H1 (cell line): Measurements from ENCODE around the gene PHC1. TPM values are rescaled to one million over a fixed set of nuclear protein-coding genes. Genes with fewer than 3 reads are reported as not detected.

Source experiments
- CTCF ChIA-PET: fragments of 300-600 bp; sonication (Branson Sonifier 250); formaldehyde crosslinking; loops from one replicate; lab custom pipeline; 2021; ENCODE audit not compliant: partially characterized antibody; lab: Charles Lee
- POLR2A ChIA-PET: fragments of 300-600 bp; sonication (Branson Sonifier 250); formaldehyde crosslinking; loops from one replicate; lab custom pipeline; 2021; ENCODE audit warnings: inconsistent platforms; ENCODE audit not compliant: partially characterized antibody; lab: Charles Lee
- DNase-seq, 2 experiments: peaks; one replicate each; pipeline versions ENCODE4 v3.0.0 to v3.0.0-alpha.2; 2010 to 2022; ENCODE audit warnings: low spot score in 2 of 2, low read depth in 1 of 2, mixed read lengths in 1 of 2
- FAIRE-seq: peaks from 2 replicates; lab custom pipeline; 2011; peaks lifted over from hg19 to GRCh38; lab: Jason Lieb, UNC
- H2AFZ ChIP-seq: 2 replicates; pipeline ENCODE4 v1.8.1; 2012; ENCODE audit warnings: low read length, inconsistent platforms
- H2AK5ac ChIP-seq: 2 replicates; pipeline ENCODE4 v1.6.1; 2013; ENCODE audit warnings: low read depth, low read length
- H2BK120ac ChIP-seq: replicated peaks from 2 replicates; pipeline ENCODE3; 2013; ENCODE audit warnings: low read depth, low read length, inconsistent platforms
- H2BK12ac ChIP-seq: 2 replicates; pipeline ENCODE4 v1.6.1; 2013; ENCODE audit warnings: low read depth, low read length
- H2BK15ac ChIP-seq: 2 replicates; pipeline ENCODE4 v1.6.1; 2013; ENCODE audit warnings: low read length
- H2BK20ac ChIP-seq: 2 replicates; pipeline ENCODE4 v1.6.1; 2013; ENCODE audit warnings: low read length
- H2BK5ac ChIP-seq: 2 replicates; pipeline ENCODE4 v1.6.1; 2013; ENCODE audit warnings: low read depth, low read length
- H3K14ac ChIP-seq: 2 replicates; pipeline ENCODE4 v1.6.1; 2013; ENCODE audit warnings: inconsistent platforms; ENCODE audit not compliant: insufficient read length
- H3K18ac ChIP-seq: 2 replicates; pipeline ENCODE4 v1.6.1; 2013; ENCODE audit warnings: low read length; ENCODE audit errors: extremely low read depth
- H3K23ac ChIP-seq: 2 replicates; pipeline ENCODE4 v1.6.1; 2013; ENCODE audit warnings: inconsistent platforms; ENCODE audit not compliant: insufficient read length
- H3K23me2 ChIP-seq: 2 replicates; pipeline ENCODE4 v1.6.1; 2013; ENCODE audit warnings: low read depth, low read length
- H3K27ac ChIP-seq: 2 replicates; pipeline ENCODE4 v1.6.1; 2011; ENCODE audit warnings: low read depth, low read length, inconsistent platforms
- H3K27me3 ChIP-seq, 4 experiments: replicated peaks in 1 of 4; 1 replicate in 1 of 4; 2 replicates in 3 of 4; pipeline versions ENCODE4 v1.6.1 to v1.8.1; 2011 to 2013; ENCODE audit warnings: low read length in 3 of 4, mild to moderate bottlenecking in 3 of 4, inconsistent platforms in 2 of 4, mixed read lengths in 2 of 4, moderate library complexity in 1 of 4; ENCODE audit not compliant: control insufficient read depth in 3 of 4, insufficient read depth in 3 of 4; ENCODE audit errors: extremely low read depth in 1 of 4
- H3K36me3 ChIP-seq, 4 experiments: 2 replicates each; pipeline versions ENCODE4 v1.6.1 to v1.8.1; 2011 to 2013; ENCODE audit warnings: mild to moderate bottlenecking in 4 of 4, low read length in 3 of 4, moderate library complexity in 2 of 4, control low read depth in 1 of 4, inconsistent platforms in 1 of 4; ENCODE audit not compliant: insufficient read depth in 4 of 4, control insufficient read depth in 2 of 4
- H3K4ac ChIP-seq: replicated peaks from 2 replicates; pipeline ENCODE3; 2013; ENCODE audit warnings: low read length, low read depth, mixed read lengths, inconsistent platforms; ENCODE audit not compliant: insufficient read length
- H3K4me1 ChIP-seq, 4 experiments: replicated peaks in 1 of 4; 1 replicate in 1 of 4; 2 replicates in 3 of 4; pipeline versions ENCODE4 v1.6.1 to v1.8.1; 2011 to 2013; ENCODE audit warnings: low read length in 3 of 4, inconsistent platforms in 2 of 4, mixed read lengths in 1 of 4; ENCODE audit not compliant: insufficient read depth in 4 of 4, control insufficient read depth in 3 of 4
- H3K4me2 ChIP-seq, 2 experiments: 2 replicates each; pipeline versions ENCODE4 v1.6.1 to v1.8.1; 2011 to 2013; ENCODE audit warnings: low read depth in 2 of 2, low read length in 2 of 2, control low read depth in 1 of 2, inconsistent platforms in 1 of 2, mild to moderate bottlenecking in 1 of 2; ENCODE audit not compliant: insufficient read depth in 1 of 2
- H3K4me3 ChIP-seq, 4 experiments: fragments of 200-600, 300-600 bp in 1 of 4; sonication (generic), shearing (Covaris generic), sonication (Bioruptor Twin) in 1 of 4; 2 replicates each; pipeline versions ENCODE4 v1.5.1 to v1.8.1; 2011 to 2016; ENCODE audit warnings: low read length in 4 of 4, low read depth in 3 of 4, control low read depth in 2 of 4, inconsistent platforms in 2 of 4, mild to moderate bottlenecking in 2 of 4, mixed read lengths in 1 of 4, moderate library complexity in 1 of 4; ENCODE audit not compliant: insufficient read depth in 2 of 4; ENCODE audit errors: extremely low read depth in 1 of 4
- H3K56ac ChIP-seq: replicated peaks from 2 replicates; pipeline ENCODE3; 2013; ENCODE audit warnings: low read depth, mild to moderate bottlenecking, mixed read lengths, low read length, inconsistent platforms; ENCODE audit not compliant: insufficient read length
- H3K79me1 ChIP-seq: 2 replicates; pipeline ENCODE4 v1.6.1; 2013; ENCODE audit warnings: low read depth, low read length, control low read depth
- H3K79me2 ChIP-seq, 2 experiments: 2 replicates each; pipeline versions ENCODE4 v1.6.1 to v1.8.1; 2012 to 2013; ENCODE audit warnings: low read length in 2 of 2, mild to moderate bottlenecking in 2 of 2, inconsistent platforms in 1 of 2; ENCODE audit not compliant: insufficient read depth in 2 of 2, control insufficient read depth in 1 of 2
- H3K9ac ChIP-seq, 4 experiments: replicated peaks in 1 of 4; 1 replicate in 1 of 4; 2 replicates in 3 of 4; pipeline versions ENCODE4 v1.6.1 to v1.8.1; 2011 to 2013; ENCODE audit warnings: low read depth in 3 of 4, low read length in 3 of 4, control low read depth in 2 of 4, mild to moderate bottlenecking in 2 of 4, moderate library complexity in 2 of 4, inconsistent platforms in 1 of 4; ENCODE audit errors: extremely low read depth in 1 of 4
- H3K9me3 ChIP-seq, 2 experiments: 2 replicates each; pipeline versions ENCODE4 v1.6.1 to v1.8.1; 2012 to 2013; ENCODE audit warnings: mild to moderate bottlenecking in 2 of 2, moderate library complexity in 2 of 2, control low read depth in 1 of 2, inconsistent platforms in 1 of 2, low read depth in 1 of 2, low read length in 1 of 2, mixed read lengths in 1 of 2; ENCODE audit not compliant: insufficient read depth in 2 of 2
- H4K20me1 ChIP-seq, 2 experiments: replicated peaks in 1 of 2; 2 replicates each; pipeline versions ENCODE3 to v1.8.1; 2011 to 2013; ENCODE audit warnings: inconsistent platforms in 2 of 2, low read length in 2 of 2, mild to moderate bottlenecking in 1 of 2; ENCODE audit not compliant: insufficient read depth in 2 of 2, control insufficient read depth in 1 of 2
- H4K5ac ChIP-seq: 2 replicates; pipeline ENCODE4 v1.6.1; 2013; ENCODE audit warnings: low read length, low read depth, mixed read lengths, inconsistent platforms; ENCODE audit not compliant: insufficient read length
- H4K8ac ChIP-seq: 2 replicates; pipeline ENCODE4 v1.8.0; 2013; ENCODE audit warnings: mild to moderate bottlenecking, moderate library complexity, low read length, inconsistent platforms; ENCODE audit not compliant: insufficient read depth; ENCODE audit errors: extremely low read depth
- H4K91ac ChIP-seq: replicated peaks from 2 replicates; pipeline ENCODE3; 2013; ENCODE audit warnings: low read length, mixed read lengths, inconsistent platforms; ENCODE audit not compliant: insufficient read length
- ASH2L ChIP-seq: fragments of 200-600, 300-600 bp; sonication (generic); IDR thresholded peaks from one replicate; pipeline ENCODE4 v1.7.1; 2017; ENCODE audit warnings: low read length
- CBX5 ChIP-seq: fragments of 300-800, 300-1000 bp; sonication (generic); IDR thresholded peaks from 2 replicates; pipeline ENCODE4 v1.7.1; 2016; ENCODE audit warnings: antibody characterized with exemption, low read length, low read depth
- EZH2 ChIP-seq: fragments of 200-600 bp; sonication (generic); IDR thresholded peaks from 2 replicates; pipeline ENCODE4 v1.7.1; 2012; ENCODE audit warnings: low read depth, mild to moderate bottlenecking, moderate library complexity, low read length, inconsistent platforms; ENCODE audit not compliant: severe bottlenecking
- SRF ChIP-seq: IDR thresholded peaks from 2 replicates; pipeline ENCODE4 v1.6.1; 2011; ENCODE audit warnings: mild to moderate bottlenecking, low read depth, low read length, moderate library complexity
- TBP ChIP-seq: IDR thresholded peaks from 2 replicates; pipeline ENCODE4 v1.6.1; 2011; ENCODE audit warnings: low read depth, low read length, improper control_type of control experiment
- WGBS, 2 experiments: shearing (Covaris generic) in 1 of 2; methylation state at CpG; one replicate each; pipeline versions ENCODE4 v1.1.6 to v1.1.7; 2013 to 2015; ENCODE audit warnings: low lambda C conversion rate in 2 of 2, mixed read lengths in 2 of 2, inconsistent platforms in 1 of 2, low coverage in 1 of 2, missing lambda C conversion rate in 1 of 2; ENCODE audit not compliant: insufficient replicate concordance in 2 of 2, insufficient coverage in 1 of 2, insufficient read length in 1 of 2; ENCODE audit errors: extremely low coverage in 1 of 2, missing lambda C conversion rate in 1 of 2; 5-methylcytosine and 5-hydroxymethylcytosine counted together
- polyA plus RNA-seq, 7 experiments: library from polyadenylated mRNA; depleted of rRNA in 3 of 7; stranded (reverse) in 5 of 7; unstranded in 2 of 7; fragments of >200 nt in 5 of 7; fragments of 200-250 nt in 2 of 7; gene quantifications; 1 replicate in 5 of 7; 2 replicates in 1 of 7; 4 replicates in 1 of 7; pipeline versions ENCODE4 v1.2.1 to v1.2.3, GENCODE V29; 2011 to 2013; ENCODE audit warnings: missing spikeins in 2 of 7, mixed read lengths in 2 of 7
- total RNA-seq: library from RNA; stranded (reverse); fragmentation: NEBNext Ultra II Directional; extraction: Animal tissue kit (Norgen Biotek cat#: 25700); gene quantifications from 2 replicates; pipeline ENCODE4 v1.2.1, GENCODE V29; 2021
- TF ChIP-seq, protein P1 (sequence below): IDR thresholded peaks from 2 replicates; pipeline ENCODE4 v1.6.1; 2012; ENCODE audit warnings: inconsistent platforms

The PHC1 gene
- total and polyA plus RNA-seq, 2 of the 8 experiments (the other 6 are each of a cell fraction or from before 2014, with no cell fraction given): 934 to 1,655 TPM

DNA sequence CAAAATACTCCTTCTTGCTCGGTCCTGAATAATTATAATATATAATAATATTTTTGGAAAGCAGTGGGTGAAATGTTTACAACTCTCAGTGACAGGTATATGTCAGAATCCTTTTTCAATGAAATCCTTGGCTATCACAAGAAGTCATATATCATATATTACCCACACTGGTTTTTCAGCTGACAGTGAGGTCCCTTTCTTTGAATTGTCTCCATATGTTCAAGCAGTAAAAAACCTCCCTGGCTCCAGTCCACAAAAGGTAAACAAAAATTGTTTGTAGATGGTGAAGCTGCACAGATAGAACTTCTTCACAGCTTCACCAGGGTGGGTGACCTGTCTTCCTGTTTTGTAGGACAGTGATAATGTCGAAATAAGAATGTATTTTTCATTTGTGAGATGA lies 47.9 kb upstream of the PHC1 start:
- Histone ChIP-seq H2BK15ac (no peak overlapping the region), H3K9me3 (no peaks in the 10 kb centered on the region), H3K4me2 (no peak overlapping the region), H3K27ac (no peak overlapping the region), H4K20me1 (no peaks in the 10 kb centered on the region), H3K4me3 (no peak overlapping the region), H3K4ac (no peak overlapping the region), H3K4me1 (no peaks in the 10 kb centered on the region), H3K79me1 (no peaks in the 10 kb centered on the region), H2AK5ac (no peak overlapping the region), H3K23ac (no peak overlapping the region), H2AFZ (no peak overlapping the region), H2BK120ac (no peak overlapping the region), H4K8ac (no peak overlapping the region), H3K56ac (no peak overlapping the region), H2BK12ac (no peak overlapping the region), H4K5ac (no peak overlapping the region), H3K23me2 (no peaks in the 10 kb centered on the region), H3K18ac (no peak overlapping the region), H3K79me2 (no peaks in the 10 kb centered on the region), H3K9ac (no peak overlapping the region), H3K36me3 (peaks cover 0 to 4% (median 1%) of the 10 kb centered on the region in 4 experiments; a peak in 2 of 8 replicates), H3K27me3 (no peaks in the 10 kb centered on the region), H2BK20ac (no peak overlapping the region), H3K14ac (no peak overlapping the region), H2BK5ac (no peak overlapping the region), H4K91ac (no peak overlapping the region)
- TF ChIP-seq ASH2L: no peak
- no peak for TF ChIP-seq SRF
- TF ChIP-seq, protein P1, sequence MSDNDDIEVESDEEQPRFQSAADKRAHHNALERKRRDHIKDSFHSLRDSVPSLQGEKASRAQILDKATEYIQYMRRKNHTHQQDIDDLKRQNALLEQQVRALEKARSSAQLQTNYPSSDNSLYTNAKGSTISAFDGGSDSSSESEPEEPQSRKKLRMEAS: no peak
- TF ChIP-seq EZH2: no peak
- TF ChIP-seq CBX5: no peak
- no peak for TF ChIP-seq TBP
- FAIRE-seq: no peak
- no peak for DNase-seq
- POLR2A ChIA-PET: interaction anchor here (1.0 kb wide), 1 partner anchor 10 kb away, joined by 3 read pairs; no protein-coding TSS in a partner anchor
- 94 to 100% methylated on average over 1 to 2 of the region's 2 CpGs for WGBS, 2 experiments
- CTCF ChIA-PET: interaction anchor here (0.6 to 4.6 kb wide), 6 partner anchors 9 to 54 kb away, joined by 3 to 28 read pairs (median 3); no protein-coding TSS in a partner anchor
